ENCODE results near the gene UQCRQ.

UQCRQ gene

GRCh38 chr5:132856011-132856410, 10.4 kb upstream of the UQCRQ start:
- H3K4me3 ChIP-seq (ENCODE audit: low read length) = no peak overlapping the region
- peaks cover 7% of the 10 kb centered on the region for H3K4me1 ChIP-seq (ENCODE audit: control insufficient read depth, insufficient read depth, low read length)
- H3K9me3 ChIP-seq (ENCODE audit: control insufficient read depth, low read length) = no peaks in the 10 kb centered on the region
- H3K36me3 ChIP-seq (ENCODE audit: control insufficient read depth, insufficient read depth, low read length) = no peaks in the 10 kb centered on the region
- H3K9ac ChIP-seq (ENCODE audit: low read length) = no peak overlapping the region
- H3K27me3 ChIP-seq (ENCODE audit: control insufficient read depth, insufficient read depth, low read length) = no peaks in the 10 kb centered on the region

GRCh38 chr5:132859889-132860437, 6.5 kb upstream of the UQCRQ start:
- Histone ChIP-seq H3K9ac (ENCODE audit: low read length) (no peak overlapping the region), H3K36me3 (ENCODE audit: control insufficient read depth, insufficient read depth, low read length) (no peaks in the 10 kb centered on the region), H3K4me1 (ENCODE audit: control insufficient read depth, insufficient read depth, low read length) (no peaks in the 10 kb centered on the region), H3K4me3 (ENCODE audit: low read length) (no peak overlapping the region), H3K9me3 (ENCODE audit: control insufficient read depth, low read length) (no peaks in the 10 kb centered on the region), H3K27me3 (ENCODE audit: control insufficient read depth, insufficient read depth, low read length) (no peaks in the 10 kb centered on the region)

- H3K4me1 ChIP-seq (ENCODE audit: control insufficient read depth, insufficient read depth, low read length) = no peaks in the 10 kb centered on the region
- H3K9ac ChIP-seq (ENCODE audit: low read length) = no peak overlapping the region
- no peaks in the 10 kb centered on the region for H3K36me3 ChIP-seq (ENCODE audit: control insufficient read depth, insufficient read depth, low read length)
- no peaks in the 10 kb centered on the region for H3K9me3 ChIP-seq (ENCODE audit: control insufficient read depth, low read length)
- H3K4me3 ChIP-seq (ENCODE audit: low read length) = no peak overlapping the region
- H3K27me3 ChIP-seq (ENCODE audit: control insufficient read depth, insufficient read depth, low read length) = no peaks in the 10 kb centered on the region
Observed at GRCh38 chr5:132860742-132861141, 5.7 kb upstream of the UQCRQ start.

- H3K4me3 ChIP-seq (ENCODE audit: low read length) = peak overlapping the region; percentile 92
- no peaks in the 10 kb centered on the region for H3K9me3 ChIP-seq (ENCODE audit: control insufficient read depth, low read length)
- H3K36me3 ChIP-seq (ENCODE audit: control insufficient read depth, insufficient read depth, low read length) = no peaks in the 10 kb centered on the region
- H3K9ac ChIP-seq (ENCODE audit: low read length) = peak overlapping the region; percentile 94
- H3K4me1 ChIP-seq (ENCODE audit: control insufficient read depth, insufficient read depth, low read length) = peaks cover 4% of the 10 kb centered on the region
- H3K27me3 ChIP-seq (ENCODE audit: control insufficient read depth, insufficient read depth, low read length) = no peaks in the 10 kb centered on the region
Observed at GRCh38 chr5:132865668-132866341, 637 bp upstream of the UQCRQ start.

- peak overlapping the region; percentile 94 for H3K9ac ChIP-seq (ENCODE audit: low read length)
- H3K4me1 ChIP-seq (ENCODE audit: control insufficient read depth, insufficient read depth, low read length) = peaks cover 7% of the 10 kb centered on the region
- H3K36me3 ChIP-seq (ENCODE audit: control insufficient read depth, insufficient read depth, low read length) = no peaks in the 10 kb centered on the region
- H3K27me3 ChIP-seq (ENCODE audit: control insufficient read depth, insufficient read depth, low read length) = no peaks in the 10 kb centered on the region
- H3K9me3 ChIP-seq (ENCODE audit: control insufficient read depth, low read length) = no peaks in the 10 kb centered on the region
- peak overlapping the region; percentile 92 for H3K4me3 ChIP-seq (ENCODE audit: low read length)
Observed at GRCh38 chr5:132867046-132867451, 607 bp downstream of the UQCRQ start.

- H3K9me3 ChIP-seq (ENCODE audit: control insufficient read depth, low read length) = no peaks in the 10 kb centered on the region
- H3K27me3 ChIP-seq (ENCODE audit: control insufficient read depth, insufficient read depth, low read length) = no peaks in the 10 kb centered on the region
- H3K36me3 ChIP-seq (ENCODE audit: control insufficient read depth, insufficient read depth, low read length) = no peaks in the 10 kb centered on the region
- H3K9ac ChIP-seq (ENCODE audit: low read length) = no peak overlapping the region
- no peak overlapping the region for H3K4me3 ChIP-seq (ENCODE audit: low read length)
- H3K4me1 ChIP-seq (ENCODE audit: control insufficient read depth, insufficient read depth, low read length) = peaks cover 23% of the 10 kb centered on the region
Observed at GRCh38 chr5:132868754-132869153, 2.3 kb downstream of the UQCRQ start.

- H3K9ac ChIP-seq (ENCODE audit: low read length) = no peak overlapping the region
- H3K36me3 ChIP-seq (ENCODE audit: control insufficient read depth, insufficient read depth, low read length) = no peaks in the 10 kb centered on the region
- H3K9me3 ChIP-seq (ENCODE audit: control insufficient read depth, low read length) = no peaks in the 10 kb centered on the region
- no peaks in the 10 kb centered on the region for H3K27me3 ChIP-seq (ENCODE audit: control insufficient read depth, insufficient read depth, low read length)
- H3K4me1 ChIP-seq (ENCODE audit: control insufficient read depth, insufficient read depth, low read length) = peaks cover 27% of the 10 kb centered on the region
- no peak overlapping the region for H3K4me3 ChIP-seq (ENCODE audit: low read length)
Observed at GRCh38 chr5:132870801-132871200, 4.4 kb downstream of the UQCRQ start.

- Histone ChIP-seq H3K9me3 (ENCODE audit: control insufficient read depth, low read length) (no peaks in the 10 kb centered on the region), H3K9ac (ENCODE audit: low read length) (no peak overlapping the region), H3K36me3 (ENCODE audit: control insufficient read depth, insufficient read depth, low read length) (no peaks in the 10 kb centered on the region), H3K4me3 (ENCODE audit: low read length) (no peak overlapping the region), H3K27me3 (ENCODE audit: control insufficient read depth, insufficient read depth, low read length) (no peaks in the 10 kb centered on the region), H3K4me1 (ENCODE audit: control insufficient read depth, insufficient read depth, low read length) (peaks cover 27% of the 10 kb centered on the region)
Observed at GRCh38 chr5:132871459-132872284, 5.2 kb downstream of the UQCRQ start.

GRCh38 chr5:132872788-132873118, 6.3 kb downstream of the UQCRQ start:
- Histone ChIP-seq H3K9ac (ENCODE audit: low read length) (no peak overlapping the region), H3K9me3 (ENCODE audit: control insufficient read depth, low read length) (no peaks in the 10 kb centered on the region), H3K4me3 (ENCODE audit: low read length) (no peak overlapping the region), H3K36me3 (ENCODE audit: control insufficient read depth, insufficient read depth, low read length) (no peaks in the 10 kb centered on the region), H3K4me1 (ENCODE audit: control insufficient read depth, insufficient read depth, low read length) (peaks cover 22% of the 10 kb centered on the region), H3K27me3 (ENCODE audit: control insufficient read depth, insufficient read depth, low read length) (no peaks in the 10 kb centered on the region)

- Histone ChIP-seq H3K4me3 (ENCODE audit: low read length) (no peak within 1 kb of the TSS), H3K27me3 (ENCODE audit: control insufficient read depth, insufficient read depth, low read length) (no peaks in the 10 kb centered on the region), H3K9me3 (ENCODE audit: control insufficient read depth, low read length) (no peaks in the 10 kb centered on the region), H3K36me3 (ENCODE audit: control insufficient read depth, insufficient read depth, low read length) (no peaks in the 10 kb centered on the region), H3K4me1 (ENCODE audit: control insufficient read depth, insufficient read depth, low read length) (peaks cover 28% of the 10 kb centered on the region), H3K9ac (ENCODE audit: low read length) (no peak within 1 kb of the TSS)
Observed at GRCh38 chr5:132873119-132873929, 6.9 kb downstream of the UQCRQ start, which contains the start of gene LEAP2. LEAP2 (plus strand) TSS chr5:132873668; CDS start chr5:132873695, 27 bp downstream.

GRCh38 chr5:132873930-132874271, 7.5 kb downstream of the UQCRQ start:
- Histone ChIP-seq H3K36me3 (ENCODE audit: control insufficient read depth, insufficient read depth, low read length) (no peaks in the 10 kb centered on the region), H3K9me3 (ENCODE audit: control insufficient read depth, low read length) (no peaks in the 10 kb centered on the region), H3K27me3 (ENCODE audit: control insufficient read depth, insufficient read depth, low read length) (no peaks in the 10 kb centered on the region), H3K4me3 (ENCODE audit: low read length) (no peak overlapping the region), H3K9ac (ENCODE audit: low read length) (no peak overlapping the region), H3K4me1 (ENCODE audit: control insufficient read depth, insufficient read depth, low read length) (peaks cover 28% of the 10 kb centered on the region)
